ENCODE measurements around the gene CCDC191. TPM values are rescaled to one million over a fixed set of nuclear protein-coding genes. Genes with fewer than 3 reads are reported as not detected.

The CCDC191 gene
- polyA plus RNA-seq, 3 donors: 0.48 to 2.9 (median 1.2) TPM

DNA sequence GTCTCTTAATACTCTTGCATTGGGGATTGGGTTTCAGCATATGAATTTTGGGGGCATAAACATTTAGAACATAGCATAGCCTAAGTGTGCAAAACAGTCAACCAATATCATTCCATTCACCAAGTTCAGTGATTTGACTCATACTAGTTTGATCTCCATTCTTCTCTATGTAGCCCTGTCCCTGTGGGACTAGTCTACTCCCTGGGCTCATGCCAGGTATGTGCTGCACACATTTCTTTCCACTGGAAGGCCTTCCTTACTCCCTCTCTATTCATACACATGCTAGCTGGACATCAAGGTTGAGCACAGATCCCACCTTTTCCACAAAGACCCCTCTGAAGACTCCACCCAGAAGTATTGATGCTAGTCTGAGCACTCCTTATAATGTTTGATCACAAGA is 103.4 kb downstream of the CCDC191 start:
- Histone ChIP-seq H3K4me3 (replicated peaks in 1 of 3; ENCODE audit: low read depth in 2 of 3, low read length in 3 of 3) (no peak overlapping the region), H3K36me3 (replicated peaks in 1 of 2; ENCODE audit: control insufficient read depth in 1 of 2, insufficient read depth in 2 of 2, low read length in 2 of 2) (no peaks in the 10 kb centered on the region), H3K27ac (ENCODE audit: low read depth in 1 of 2, low read length in 2 of 2) (no peak overlapping the region), H3K27me3 (ENCODE audit: control insufficient read depth in 2 of 2, insufficient read depth in 2 of 2, low read length in 2 of 2) (peaks cover 7 to 14% of the 10 kb centered on the region in 2 donors), H3K9me3 (replicated peaks in 1 of 2; ENCODE audit: control insufficient read depth in 1 of 2, insufficient read depth in 1 of 2, low read length in 2 of 2) (no peaks in the 10 kb centered on the region), H3K4me1 (ENCODE audit: control insufficient read depth in 1 of 2, insufficient read depth in 2 of 2, low read length in 2 of 2) (peaks cover 9 to 13% of the 10 kb centered on the region in 2 donors), H2AFZ (ENCODE audit: insufficient read depth, low read depth, low read length, poor library complexity, severe bottlenecking) (no peak overlapping the region), H3K4me2 (replicated peaks; ENCODE audit: extremely low read depth, low read length, poor library complexity, severe bottlenecking) (no peak overlapping the region), H4K20me1 (ENCODE audit: insufficient read depth, low read length) (no peaks in the 10 kb centered on the region), H3K9ac (ENCODE audit: insufficient read depth, low read length, poor library complexity, severe bottlenecking) (no peak overlapping the region), H3K79me2 (ENCODE audit: insufficient read depth, low read length) (no peaks in the 10 kb centered on the region)
- Mint-ChIP-seq H3K4me3 (no peak overlapping the region), H3K4me1 (peaks cover 19% of the 10 kb centered on the region), H3K36me3 (no peaks in the 10 kb centered on the region), H3K27ac (no peak overlapping the region), H3K27me3 (ENCODE audit: low read depth in 3 of 3) (peaks cover 6 to 17% (median 17%) of the 10 kb centered on the region in 3 donors), H3K9me3 (peaks cover 0 to 2% (median 0%) of the 10 kb centered on the region in 7 donors)
- DNase-seq: no peak
- no peak for TF ChIP-seq CTCF (IDR thresholded peaks at IDR 0.05)
- intact Hi-C loops (cut with micrococcal nuclease): no loop called here

DNA sequence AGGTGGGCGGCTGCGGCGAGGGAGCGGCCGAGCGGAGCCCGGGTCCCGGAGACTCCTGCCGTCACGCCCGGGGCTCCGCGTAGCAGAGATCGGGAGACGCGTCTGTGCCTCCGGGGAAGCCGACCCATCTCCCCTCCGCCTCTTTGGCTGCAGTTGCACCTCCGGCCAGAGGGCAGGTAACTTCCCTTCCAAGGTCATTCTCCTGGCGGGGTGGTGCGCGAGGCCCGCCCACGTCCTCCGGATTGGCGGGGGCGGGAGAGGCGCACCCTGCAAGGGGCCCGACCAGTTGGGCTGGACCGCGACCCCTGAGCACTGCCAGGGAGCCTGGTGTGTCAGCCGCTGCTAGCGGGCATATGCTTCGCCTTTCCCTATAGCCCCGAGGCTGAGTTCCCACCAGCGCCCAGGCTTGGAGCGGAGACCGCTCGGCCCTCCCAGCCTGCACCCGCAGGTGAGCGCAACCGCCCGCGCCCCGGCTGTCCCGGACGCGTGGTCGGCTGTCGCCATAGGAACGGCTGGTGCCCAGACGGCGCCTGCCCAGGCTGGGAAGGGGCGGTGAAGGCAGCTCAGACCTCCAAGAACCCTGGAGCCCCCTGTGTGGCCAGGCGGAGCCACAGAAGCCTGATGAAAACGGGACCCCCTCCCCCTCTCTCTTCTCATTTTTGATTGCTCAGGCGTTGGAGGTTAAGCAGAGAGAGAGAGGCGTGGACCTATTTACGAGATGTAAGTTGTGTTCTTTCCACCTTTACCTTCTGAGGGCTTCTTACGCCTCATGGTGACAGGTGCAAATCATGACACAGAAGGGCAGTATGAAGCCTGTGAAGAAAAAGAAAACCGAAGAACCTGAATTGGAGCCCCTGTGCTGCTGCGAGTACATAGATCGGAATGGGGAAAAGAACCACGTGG is 108.1 kb downstream of the CCDC191 start:
- Mint-ChIP-seq H3K27ac (no peak overlapping the region), H3K36me3 (peaks cover 0 to 3% of the 10 kb centered on the region in 2 donors), H3K4me3 (peak overlapping the region; percentile 63 to 82), H3K27me3 (ENCODE audit: low read depth in 3 of 3) (peaks cover 11 to 28% (median 16%) of the 10 kb centered on the region in 3 donors), H3K4me1 (peaks cover 8% of the 10 kb centered on the region), H3K9me3 (peaks cover 0 to 2% (median 0%) of the 10 kb centered on the region in 7 donors)
- no peaks in the 10 kb centered on the region for H4K20me1 ChIP-seq (ENCODE audit: insufficient read depth, low read length)
- H3K36me3 ChIP-seq (replicated peaks in 1 of 2; ENCODE audit: control insufficient read depth in 1 of 2, insufficient read depth in 2 of 2, low read length in 2 of 2): no peaks in the 10 kb centered on the region
- no peak for TF ChIP-seq CTCF (IDR thresholded peaks at IDR 0.05)
- H3K9me3 ChIP-seq (replicated peaks in 1 of 2; ENCODE audit: control insufficient read depth in 1 of 2, insufficient read depth in 1 of 2, low read length in 2 of 2): no peaks in the 10 kb centered on the region
- H2AFZ ChIP-seq (ENCODE audit: insufficient read depth, low read depth, low read length, poor library complexity, severe bottlenecking): peak overlapping the region; percentile 85
- peaks cover 16 to 23% of the 10 kb centered on the region in 2 donors for H3K27me3 ChIP-seq (ENCODE audit: control insufficient read depth in 2 of 2, insufficient read depth in 2 of 2, low read length in 2 of 2)
- H3K4me2 ChIP-seq (replicated peaks; ENCODE audit: extremely low read depth, low read length, poor library complexity, severe bottlenecking): peak overlapping the region; percentile 98
- no peak overlapping the region for H3K27ac ChIP-seq (ENCODE audit: low read depth in 1 of 2, low read length in 2 of 2)
- peak overlapping the region; percentile 50 for H3K9ac ChIP-seq (ENCODE audit: insufficient read depth, low read length, poor library complexity, severe bottlenecking)
- H3K4me3 ChIP-seq (replicated peaks in 1 of 3; ENCODE audit: low read depth in 2 of 3, low read length in 3 of 3): peak overlapping the region; percentile 78 to 91 (median 81)
- WGBS (ENCODE audit: insufficient coverage): 3% methylated on average over 60 of the region's 65 CpGs
- no peaks in the 10 kb centered on the region for H3K79me2 ChIP-seq (ENCODE audit: insufficient read depth, low read length)
- DNase-seq: peak in 1 of 3 donors; percentile 7
- peaks cover 9 to 15% of the 10 kb centered on the region in 2 donors for H3K4me1 ChIP-seq (ENCODE audit: control insufficient read depth in 1 of 2, insufficient read depth in 2 of 2, low read length in 2 of 2)
- intact Hi-C loops (cut with micrococcal nuclease): no loop called here
